ENCODE data around the gene BBS4.

Gene BBS4

GRCh38 chr15:72737061-72737460, 51.1 kb downstream of the BBS4 start:
- H3K4me1 ChIP-seq (ENCODE audit: control insufficient read depth, insufficient read depth, low read length) = no peaks in the 10 kb centered on the region
- no peak overlapping the region for H3K9ac ChIP-seq (ENCODE audit: low read depth, low read length)
- no peaks in the 10 kb centered on the region for H3K9me3 ChIP-seq (ENCODE audit: control insufficient read depth, insufficient read depth, low read length)
- no peak overlapping the region for H3K4me3 ChIP-seq (ENCODE audit: low read depth, low read length)
- no peaks in the 10 kb centered on the region for H3K36me3 ChIP-seq (ENCODE audit: control insufficient read depth, insufficient read depth, low read length)
- no peaks in the 10 kb centered on the region for H3K27me3 ChIP-seq (ENCODE audit: control insufficient read depth, insufficient read depth, low read length)

- Histone ChIP-seq H3K36me3 (ENCODE audit: control insufficient read depth, insufficient read depth, low read length) (no peaks in the 10 kb centered on the region), H3K27me3 (ENCODE audit: control insufficient read depth, insufficient read depth, low read length) (no peaks in the 10 kb centered on the region), H3K9ac (ENCODE audit: low read depth, low read length) (no peak overlapping the region), H3K4me1 (ENCODE audit: control insufficient read depth, insufficient read depth, low read length) (no peaks in the 10 kb centered on the region), H3K9me3 (ENCODE audit: control insufficient read depth, insufficient read depth, low read length) (no peaks in the 10 kb centered on the region), H3K4me3 (ENCODE audit: low read depth, low read length) (no peak overlapping the region)
Measured at GRCh38 chr15:72737723-72738122, 51.7 kb downstream of the BBS4 start.

GRCh38 chr15:72740219-72740618, 54.2 kb downstream of the BBS4 start:
- no peaks in the 10 kb centered on the region for H3K9me3 ChIP-seq (ENCODE audit: control insufficient read depth, insufficient read depth, low read length)
- H3K27me3 ChIP-seq (ENCODE audit: control insufficient read depth, insufficient read depth, low read length) = no peaks in the 10 kb centered on the region
- H3K4me3 ChIP-seq (ENCODE audit: low read depth, low read length) = no peak overlapping the region
- no peak overlapping the region for H3K9ac ChIP-seq (ENCODE audit: low read depth, low read length)
- no peaks in the 10 kb centered on the region for H3K4me1 ChIP-seq (ENCODE audit: control insufficient read depth, insufficient read depth, low read length)
- no peaks in the 10 kb centered on the region for H3K36me3 ChIP-seq (ENCODE audit: control insufficient read depth, insufficient read depth, low read length)

GRCh38 chr15:72749700-72750099, 63.7 kb downstream of the BBS4 start:
- no peak overlapping the region for H3K9ac ChIP-seq (ENCODE audit: low read depth, low read length)
- no peaks in the 10 kb centered on the region for H3K9me3 ChIP-seq (ENCODE audit: control insufficient read depth, insufficient read depth, low read length)
- H3K4me3 ChIP-seq (ENCODE audit: low read depth, low read length) = no peak overlapping the region
- H3K36me3 ChIP-seq (ENCODE audit: control insufficient read depth, insufficient read depth, low read length) = peaks cover 9% of the 10 kb centered on the region
- no peaks in the 10 kb centered on the region for H3K27me3 ChIP-seq (ENCODE audit: control insufficient read depth, insufficient read depth, low read length)
- H3K4me1 ChIP-seq (ENCODE audit: control insufficient read depth, insufficient read depth, low read length) = no peaks in the 10 kb centered on the region

GRCh38 chr15:72751751-72752455, 65.9 kb downstream of the BBS4 start:
- H3K9me3 ChIP-seq (ENCODE audit: control insufficient read depth, insufficient read depth, low read length) = no peaks in the 10 kb centered on the region
- no peak overlapping the region for H3K9ac ChIP-seq (ENCODE audit: low read depth, low read length)
- no peaks in the 10 kb centered on the region for H3K4me1 ChIP-seq (ENCODE audit: control insufficient read depth, insufficient read depth, low read length)
- no peaks in the 10 kb centered on the region for H3K27me3 ChIP-seq (ENCODE audit: control insufficient read depth, insufficient read depth, low read length)
- H3K36me3 ChIP-seq (ENCODE audit: control insufficient read depth, insufficient read depth, low read length) = peaks cover 16% of the 10 kb centered on the region
- no peak overlapping the region for H3K4me3 ChIP-seq (ENCODE audit: low read depth, low read length)

GRCh38 chr15:72754096-72754495, 68.1 kb downstream of the BBS4 start:
- no peaks in the 10 kb centered on the region for H3K9me3 ChIP-seq (ENCODE audit: control insufficient read depth, insufficient read depth, low read length)
- H3K27me3 ChIP-seq (ENCODE audit: control insufficient read depth, insufficient read depth, low read length) = no peaks in the 10 kb centered on the region
- H3K4me1 ChIP-seq (ENCODE audit: control insufficient read depth, insufficient read depth, low read length) = no peaks in the 10 kb centered on the region
- H3K4me3 ChIP-seq (ENCODE audit: low read depth, low read length) = no peak overlapping the region
- peaks cover 21% of the 10 kb centered on the region for H3K36me3 ChIP-seq (ENCODE audit: control insufficient read depth, insufficient read depth, low read length)
- H3K9ac ChIP-seq (ENCODE audit: low read depth, low read length) = no peak overlapping the region

GRCh38 chr15:72758182-72758581, 72.2 kb downstream of the BBS4 start:
- Histone ChIP-seq H3K36me3 (ENCODE audit: control insufficient read depth, insufficient read depth, low read length) (peaks cover 12% of the 10 kb centered on the region), H3K4me3 (ENCODE audit: low read depth, low read length) (no peak overlapping the region), H3K4me1 (ENCODE audit: control insufficient read depth, insufficient read depth, low read length) (no peaks in the 10 kb centered on the region), H3K27me3 (ENCODE audit: control insufficient read depth, insufficient read depth, low read length) (no peaks in the 10 kb centered on the region), H3K9ac (ENCODE audit: low read depth, low read length) (no peak overlapping the region), H3K9me3 (ENCODE audit: control insufficient read depth, insufficient read depth, low read length) (no peaks in the 10 kb centered on the region)

- no peaks in the 10 kb centered on the region for H3K27me3 ChIP-seq (ENCODE audit: control insufficient read depth, insufficient read depth, low read length)
- H3K9ac ChIP-seq (ENCODE audit: low read depth, low read length) = no peak overlapping the region
- H3K4me1 ChIP-seq (ENCODE audit: control insufficient read depth, insufficient read depth, low read length) = no peaks in the 10 kb centered on the region
- peaks cover 12% of the 10 kb centered on the region for H3K36me3 ChIP-seq (ENCODE audit: control insufficient read depth, insufficient read depth, low read length)
- H3K4me3 ChIP-seq (ENCODE audit: low read depth, low read length) = no peak overlapping the region
- no peaks in the 10 kb centered on the region for H3K9me3 ChIP-seq (ENCODE audit: control insufficient read depth, insufficient read depth, low read length)
Measured at GRCh38 chr15:72760590-72761260, 74.7 kb downstream of the BBS4 start.

- Histone ChIP-seq H3K9ac (ENCODE audit: low read depth, low read length) (no peak overlapping the region), H3K4me3 (ENCODE audit: low read depth, low read length) (no peak overlapping the region), H3K36me3 (ENCODE audit: control insufficient read depth, insufficient read depth, low read length) (peaks cover 10% of the 10 kb centered on the region)
Measured at GRCh38 chr15:72764656-72765055, 78.6 kb downstream of the BBS4 start.

GRCh38 chr15:72766025-72766424, 80.0 kb downstream of the BBS4 start:
- no peaks in the 10 kb centered on the region for H3K27me3 ChIP-seq (ENCODE audit: control insufficient read depth, insufficient read depth, low read length)
- peaks cover 10% of the 10 kb centered on the region for H3K36me3 ChIP-seq (ENCODE audit: control insufficient read depth, insufficient read depth, low read length)
- no peaks in the 10 kb centered on the region for H3K9me3 ChIP-seq (ENCODE audit: control insufficient read depth, insufficient read depth, low read length)
- no peak overlapping the region for H3K4me3 ChIP-seq (ENCODE audit: low read depth, low read length)
- H3K4me1 ChIP-seq (ENCODE audit: control insufficient read depth, insufficient read depth, low read length) = no peaks in the 10 kb centered on the region
- H3K9ac ChIP-seq (ENCODE audit: low read depth, low read length) = no peak overlapping the region

More at GRCh38 chr15:72764656-72765055, 78.6 kb downstream of the BBS4 start:
- no peaks in the 10 kb centered on the region for H3K27me3 ChIP-seq (ENCODE audit: control insufficient read depth, insufficient read depth, low read length)
- no peaks in the 10 kb centered on the region for H3K9me3 ChIP-seq (ENCODE audit: control insufficient read depth, insufficient read depth, low read length)
- H3K4me1 ChIP-seq (ENCODE audit: control insufficient read depth, insufficient read depth, low read length) = no peaks in the 10 kb centered on the region

GRCh38 chr15:72766780-72767179, 80.8 kb downstream of the BBS4 start:
- Histone ChIP-seq H3K9me3 (ENCODE audit: control insufficient read depth, insufficient read depth, low read length) (no peaks in the 10 kb centered on the region), H3K27me3 (ENCODE audit: control insufficient read depth, insufficient read depth, low read length) (no peaks in the 10 kb centered on the region), H3K4me1 (ENCODE audit: control insufficient read depth, insufficient read depth, low read length) (peaks cover 2% of the 10 kb centered on the region), H3K9ac (ENCODE audit: low read depth, low read length) (no peak overlapping the region), H3K36me3 (ENCODE audit: control insufficient read depth, insufficient read depth, low read length) (peaks cover 10% of the 10 kb centered on the region), H3K4me3 (ENCODE audit: low read depth, low read length) (no peak overlapping the region)

- H3K4me1 ChIP-seq (ENCODE audit: control insufficient read depth, insufficient read depth, low read length) = peaks cover 2% of the 10 kb centered on the region
- no peak overlapping the region for H3K9ac ChIP-seq (ENCODE audit: low read depth, low read length)
- H3K4me3 ChIP-seq (ENCODE audit: low read depth, low read length) = no peak overlapping the region
- H3K36me3 ChIP-seq (ENCODE audit: control insufficient read depth, insufficient read depth, low read length) = peaks cover 22% of the 10 kb centered on the region
- no peaks in the 10 kb centered on the region for H3K9me3 ChIP-seq (ENCODE audit: control insufficient read depth, insufficient read depth, low read length)
- no peaks in the 10 kb centered on the region for H3K27me3 ChIP-seq (ENCODE audit: control insufficient read depth, insufficient read depth, low read length)
Measured at GRCh38 chr15:72770673-72771328, 84.8 kb downstream of the BBS4 start.

Data from iPS-15b (cell line).